ENCODE results near the gene PRRT1.

PRRT1 gene

GRCh38 chr6:32112431-32112980 is 39.2 kb downstream of the PRRT1 start:
- Histone ChIP-seq H3K9ac (ENCODE audit: low read depth in 1 of 2, low read length in 2 of 2) (no peak overlapping the region), H3K36me3 (ENCODE audit: control insufficient read depth in 2 of 2, insufficient read depth in 2 of 2, low read length in 2 of 2) (peaks cover 25 to 26% of the 10 kb centered on the region in 2 donors), H3K4me3 (ENCODE audit: low read length in 2 of 2) (no peak overlapping the region), H3K4me1 (ENCODE audit: control insufficient read depth in 2 of 2, insufficient read depth in 2 of 2, low read length in 2 of 2) (peaks cover 13 to 27% of the 10 kb centered on the region in 2 donors), H3K27me3 (ENCODE audit: control insufficient read depth in 2 of 2, insufficient read depth in 2 of 2, low read length in 2 of 2) (peaks cover 0 to 3% of the 10 kb centered on the region in 2 donors), H3K27ac (ENCODE audit: low read depth in 2 of 2, low read length in 2 of 2) (peak overlapping the region in 1 of 2 donors; percentile 62), H3K9me3 (ENCODE audit: control insufficient read depth in 2 of 2, low read length in 2 of 2) (no peaks in the 10 kb centered on the region)

- Histone ChIP-seq H3K4me1 (ENCODE audit: control insufficient read depth in 2 of 2, insufficient read depth in 2 of 2, low read length in 2 of 2) (peaks cover 16 to 31% of the 10 kb centered on the region in 2 donors), H3K9ac (ENCODE audit: low read depth in 1 of 2, low read length in 2 of 2) (no peak overlapping the region)
Observed at GRCh38 chr6:32111424-32112066, 40.2 kb downstream of the PRRT1 start.

GRCh38 chr6:32110632-32111031 is 41.1 kb downstream of the PRRT1 start:
- no peak overlapping the region for H3K9ac ChIP-seq (ENCODE audit: low read depth in 1 of 2, low read length in 2 of 2)
- peaks cover 16 to 31% of the 10 kb centered on the region in 2 donors for H3K4me1 ChIP-seq (ENCODE audit: control insufficient read depth in 2 of 2, insufficient read depth in 2 of 2, low read length in 2 of 2)
- H3K36me3 ChIP-seq (ENCODE audit: control insufficient read depth in 2 of 2, insufficient read depth in 2 of 2, low read length in 2 of 2) = peaks cover 6 to 7% of the 10 kb centered on the region in 2 donors
- H3K27me3 ChIP-seq (ENCODE audit: control insufficient read depth in 2 of 2, insufficient read depth in 2 of 2, low read length in 2 of 2) = peaks cover 0 to 3% of the 10 kb centered on the region in 2 donors
- H3K27ac ChIP-seq (ENCODE audit: low read depth in 2 of 2, low read length in 2 of 2) = peak overlapping the region in 1 of 2 donors; percentile 35
- no peaks in the 10 kb centered on the region for H3K9me3 ChIP-seq (ENCODE audit: control insufficient read depth in 2 of 2, low read length in 2 of 2)
- no peak overlapping the region for H3K4me3 ChIP-seq (ENCODE audit: low read length in 2 of 2)

More at GRCh38 chr6:32111424-32112066, 40.2 kb downstream of the PRRT1 start:
- Histone ChIP-seq H3K27me3 (ENCODE audit: control insufficient read depth in 2 of 2, insufficient read depth in 2 of 2, low read length in 2 of 2) (peaks cover 0 to 3% of the 10 kb centered on the region in 2 donors), H3K9me3 (ENCODE audit: control insufficient read depth in 2 of 2, low read length in 2 of 2) (no peaks in the 10 kb centered on the region), H3K36me3 (ENCODE audit: control insufficient read depth in 2 of 2, insufficient read depth in 2 of 2, low read length in 2 of 2) (peaks cover 15 to 17% of the 10 kb centered on the region in 2 donors), H3K4me3 (ENCODE audit: low read length in 2 of 2) (no peak overlapping the region), H3K27ac (ENCODE audit: low read depth in 2 of 2, low read length in 2 of 2) (peak overlapping the region in 1 of 2 donors; percentile 62)

GRCh38 chr6:32109765-32110160 is 42.0 kb downstream of the PRRT1 start:
- H3K4me3 ChIP-seq (ENCODE audit: low read length in 2 of 2) = no peak overlapping the region
- H3K9ac ChIP-seq (ENCODE audit: low read depth in 1 of 2, low read length in 2 of 2) = no peak overlapping the region
- peaks cover 0 to 3% of the 10 kb centered on the region in 2 donors for H3K27me3 ChIP-seq (ENCODE audit: control insufficient read depth in 2 of 2, insufficient read depth in 2 of 2, low read length in 2 of 2)
- peaks cover under 1 to 1% of the 10 kb centered on the region in 2 donors for H3K36me3 ChIP-seq (ENCODE audit: control insufficient read depth in 2 of 2, insufficient read depth in 2 of 2, low read length in 2 of 2)
- peak overlapping the region in 1 of 2 donors; percentile 35 for H3K27ac ChIP-seq (ENCODE audit: low read depth in 2 of 2, low read length in 2 of 2)
- H3K9me3 ChIP-seq (ENCODE audit: control insufficient read depth in 2 of 2, low read length in 2 of 2) = no peaks in the 10 kb centered on the region
- H3K4me1 ChIP-seq (ENCODE audit: control insufficient read depth in 2 of 2, insufficient read depth in 2 of 2, low read length in 2 of 2) = peaks cover 16 to 31% of the 10 kb centered on the region in 2 donors

- H3K36me3 ChIP-seq (ENCODE audit: control insufficient read depth in 2 of 2, insufficient read depth in 2 of 2, low read length in 2 of 2) = no peaks in the 10 kb centered on the region
- H3K27ac ChIP-seq (ENCODE audit: low read depth in 2 of 2, low read length in 2 of 2) = peak within 1 kb of the TSS; percentile 61 to 65
- H3K9me3 ChIP-seq (ENCODE audit: control insufficient read depth in 2 of 2, low read length in 2 of 2) = no peaks in the 10 kb centered on the region
- peak within 1 kb of the TSS; percentile 44 to 70 for H3K4me3 ChIP-seq (ENCODE audit: low read length in 2 of 2)
- peak within 1 kb of the TSS; percentile 21 to 54 for H3K9ac ChIP-seq (ENCODE audit: low read depth in 1 of 2, low read length in 2 of 2)
- peaks cover 0 to 3% of the 10 kb centered on the region in 2 donors for H3K27me3 ChIP-seq (ENCODE audit: control insufficient read depth in 2 of 2, insufficient read depth in 2 of 2, low read length in 2 of 2)
- H3K4me1 ChIP-seq (ENCODE audit: control insufficient read depth in 2 of 2, insufficient read depth in 2 of 2, low read length in 2 of 2) = peaks cover 16 to 31% of the 10 kb centered on the region in 2 donors
Observed at GRCh38 chr6:32109114-32109764, 42.5 kb downstream of the PRRT1 start, which contains the start of gene TNXB. TNXB (minus strand) TSS chr6:32109338; CDS start chr6:32098198, 11,140 bp downstream.

- H3K4me3 ChIP-seq (ENCODE audit: low read length in 2 of 2) = peak overlapping the region; percentile 44 to 70
- H3K27ac ChIP-seq (ENCODE audit: low read depth in 2 of 2, low read length in 2 of 2) = peak overlapping the region; percentile 61 to 65
- H3K36me3 ChIP-seq (ENCODE audit: control insufficient read depth in 2 of 2, insufficient read depth in 2 of 2, low read length in 2 of 2) = no peaks in the 10 kb centered on the region
- peak overlapping the region; percentile 21 to 54 for H3K9ac ChIP-seq (ENCODE audit: low read depth in 1 of 2, low read length in 2 of 2)
- peaks cover 16 to 31% of the 10 kb centered on the region in 2 donors for H3K4me1 ChIP-seq (ENCODE audit: control insufficient read depth in 2 of 2, insufficient read depth in 2 of 2, low read length in 2 of 2)
- H3K27me3 ChIP-seq (ENCODE audit: control insufficient read depth in 2 of 2, insufficient read depth in 2 of 2, low read length in 2 of 2) = peaks cover 0 to 3% of the 10 kb centered on the region in 2 donors
- H3K9me3 ChIP-seq (ENCODE audit: control insufficient read depth in 2 of 2, low read length in 2 of 2) = no peaks in the 10 kb centered on the region
Observed at GRCh38 chr6:32108727-32109113, 43.0 kb downstream of the PRRT1 start.

GRCh38 chr6:32108094-32108627 is 43.6 kb downstream of the PRRT1 start:
- Histone ChIP-seq H3K36me3 (ENCODE audit: control insufficient read depth in 2 of 2, insufficient read depth in 2 of 2, low read length in 2 of 2) (no peaks in the 10 kb centered on the region), H3K27me3 (ENCODE audit: control insufficient read depth in 2 of 2, insufficient read depth in 2 of 2, low read length in 2 of 2) (peaks cover 0 to 3% of the 10 kb centered on the region in 2 donors), H3K27ac (ENCODE audit: low read depth in 2 of 2, low read length in 2 of 2) (peak overlapping the region; percentile 61 to 65), H3K9me3 (ENCODE audit: control insufficient read depth in 2 of 2, low read length in 2 of 2) (no peaks in the 10 kb centered on the region), H3K4me3 (ENCODE audit: low read length in 2 of 2) (peak overlapping the region; percentile 44 to 70), H3K9ac (ENCODE audit: low read depth in 1 of 2, low read length in 2 of 2) (peak overlapping the region; percentile 21 to 54), H3K4me1 (ENCODE audit: control insufficient read depth in 2 of 2, insufficient read depth in 2 of 2, low read length in 2 of 2) (peaks cover 16 to 27% of the 10 kb centered on the region in 2 donors)

- Histone ChIP-seq H3K4me1 (ENCODE audit: control insufficient read depth in 2 of 2, insufficient read depth in 2 of 2, low read length in 2 of 2) (peaks cover 16 to 27% of the 10 kb centered on the region in 2 donors), H3K27me3 (ENCODE audit: control insufficient read depth in 2 of 2, insufficient read depth in 2 of 2, low read length in 2 of 2) (peaks cover 0 to 3% of the 10 kb centered on the region in 2 donors), H3K27ac (ENCODE audit: low read depth in 2 of 2, low read length in 2 of 2) (peak overlapping the region; percentile 57 to 65), H3K9ac (ENCODE audit: low read depth in 1 of 2, low read length in 2 of 2) (no peak overlapping the region), H3K9me3 (ENCODE audit: control insufficient read depth in 2 of 2, low read length in 2 of 2) (no peaks in the 10 kb centered on the region), H3K4me3 (ENCODE audit: low read length in 2 of 2) (peak overlapping the region; percentile 14 to 31), H3K36me3 (ENCODE audit: control insufficient read depth in 2 of 2, insufficient read depth in 2 of 2, low read length in 2 of 2) (no peaks in the 10 kb centered on the region)
Observed at GRCh38 chr6:32107406-32107805, 44.3 kb downstream of the PRRT1 start.

- Histone ChIP-seq H3K4me3 (ENCODE audit: low read length in 2 of 2) (no peak overlapping the region), H3K4me1 (ENCODE audit: control insufficient read depth in 2 of 2, insufficient read depth in 2 of 2, low read length in 2 of 2) (peaks cover 16 to 24% of the 10 kb centered on the region in 2 donors), H3K9me3 (ENCODE audit: control insufficient read depth in 2 of 2, low read length in 2 of 2) (no peaks in the 10 kb centered on the region), H3K27me3 (ENCODE audit: control insufficient read depth in 2 of 2, insufficient read depth in 2 of 2, low read length in 2 of 2) (peaks cover 0 to 3% of the 10 kb centered on the region in 2 donors), H3K36me3 (ENCODE audit: control insufficient read depth in 2 of 2, insufficient read depth in 2 of 2, low read length in 2 of 2) (no peaks in the 10 kb centered on the region), H3K9ac (ENCODE audit: low read depth in 1 of 2, low read length in 2 of 2) (no peak overlapping the region), H3K27ac (ENCODE audit: low read depth in 2 of 2, low read length in 2 of 2) (no peak overlapping the region)
Observed at GRCh38 chr6:32105433-32105832, 46.3 kb downstream of the PRRT1 start.
